WTC11 (cell line): ENCODE results near the gene RRAS.

Experiments used
- ATF2 ChIP-seq: sonication (generic); formaldehyde crosslinking; IDR thresholded peaks from 2 replicates; pipeline ENCODE4 v1.8.1; 2022; ENCODE audit warnings: low read depth, missing genetic modification reagents, borderline replicate concordance
- CTCF ChIP-seq: fragments of 200-600 bp; IDR thresholded peaks from 2 replicates; pipeline ENCODE4 v1.8.0; 2022; ENCODE audit warnings: antibody characterized with exemption
- NR2C2 ChIP-seq: sonication (generic); formaldehyde crosslinking; IDR thresholded peaks from 2 replicates; pipeline ENCODE4 v1.8.0; 2022; ENCODE audit warnings: mild to moderate bottlenecking, missing genetic modification reagents
- SMAD3 ChIP-seq: sonication (generic); formaldehyde crosslinking; IDR thresholded peaks from 2 replicates; pipeline ENCODE4 v1.8.0; 2022; ENCODE audit warnings: missing genetic modification reagents, mild to moderate bottlenecking, borderline replicate concordance
- USF1 ChIP-seq: sonication (generic); formaldehyde crosslinking; IDR thresholded peaks from 2 replicates; pipeline ENCODE4 v1.8.0; 2022; ENCODE audit warnings: mild to moderate bottlenecking, missing genetic modification reagents
- ZNF121 ChIP-seq: sonication (generic); formaldehyde crosslinking; IDR thresholded peaks from 2 replicates; pipeline ENCODE4 v1.8.0; 2023; ENCODE audit warnings: missing genetic modification reagents
- ZNF219 ChIP-seq: sonication (generic); formaldehyde crosslinking; IDR thresholded peaks from 2 replicates; pipeline ENCODE4 v1.8.0; 2023; ENCODE audit warnings: missing genetic modification reagents, mild to moderate bottlenecking, borderline replicate concordance

- no peak for TF ChIP-seq ZNF121
- TF ChIP-seq USF1 (CRISPR knock-in tag): no peak
- TF ChIP-seq CTCF: no peak
- TF ChIP-seq ATF2: no peak
- TF ChIP-seq SMAD3 (CRISPR knock-in tag): no peak
- no peak for TF ChIP-seq NR2C2 (CRISPR knock-in tag)
- no peak for TF ChIP-seq ZNF219 (CRISPR knock-in tag)
Measured at GRCh38 chr19:49640113-49640898, at the start of gene RRAS.
